Activated gamma-delta T cell (primary cell): ENCODE results near the gene DDX21.
"Not testable (repeated sequence)": the region's sequence is repeated elsewhere in the genome, so short reads cannot be mapped to it uniquely, and the experiment has no call there.

ENCODE experiments used
- DNase-seq: peaks from one replicate; lab custom pipeline; 2025; lab: John Stamatoyannopoulos, UW

DDX21 gene

GRCh38 chr10:68988530-68989316 lies 32.8 kb downstream of the DDX21 start, which contains the start of gene KIFBP:
Gene KIFBP (plus strand): TSS chr10:68988803. CDS start chr10:68988833, 30 bp downstream.
- DNase-seq = peak; percentile 40

GRCh38 chr10:68989317-68989990 lies 33.5 kb downstream of the DDX21 start:
- no peak for DNase-seq

- no peak for DNase-seq
These were observed 36.9 kb downstream of the DDX21 start for GRCh38 chr10:68992636-68993440.

- no peak for DNase-seq
These were observed 41.2 kb downstream of the DDX21 start for GRCh38 chr10:68997211-68997610.

- no peak for DNase-seq
These were observed 48.9 kb downstream of the DDX21 start for GRCh38 chr10:69004821-69005220.

GRCh38 chr10:69005704-69006485 lies 49.9 kb downstream of the DDX21 start:
- DNase-seq = no peak

GRCh38 chr10:69007260-69007659 lies 51.3 kb downstream of the DDX21 start:
- no peak for DNase-seq

GRCh38 chr10:69009360-69009759 lies 53.4 kb downstream of the DDX21 start:
- no peak for DNase-seq

- DNase-seq = no peak
These were observed 54.2 kb downstream of the DDX21 start for GRCh38 chr10:69010151-69010640.

GRCh38 chr10:69012778-69013177 lies 56.8 kb downstream of the DDX21 start:
- DNase-seq = not testable (repeated sequence)

- no peak for DNase-seq
These were observed 58.2 kb downstream of the DDX21 start for GRCh38 chr10:69014171-69014570.

- DNase-seq = no peak
These were observed 62.6 kb downstream of the DDX21 start for GRCh38 chr10:69018613-69019012.

GRCh38 chr10:69022611-69023010 lies 66.6 kb downstream of the DDX21 start:
- DNase-seq = no peak

GRCh38 chr10:69025370-69025896 lies 69.5 kb downstream of the DDX21 start:
- DNase-seq = no peak

GRCh38 chr10:69033256-69033655 lies 77.3 kb downstream of the DDX21 start:
- no peak for DNase-seq
